HK-2 (cell line): ENCODE results near the gene FGFR2.

ENCODE experiments used
- DNase-seq: peaks from one replicate; pipeline ENCODE4 v3.0.0-alpha.2; 2018; ENCODE audit not compliant: unreplicated experiment

Gene FGFR2

GRCh38 chr10:121494296-121494695 is 103.9 kb downstream of the FGFR2 start:
- DNase-seq = no peak

- no peak for DNase-seq
Measured at GRCh38 chr10:121493521-121493920, 104.7 kb downstream of the FGFR2 start.

GRCh38 chr10:121490871-121491519 is 107.2 kb downstream of the FGFR2 start:
- DNase-seq = no peak

- no peak for DNase-seq
Measured at GRCh38 chr10:121485436-121486139, 112.7 kb downstream of the FGFR2 start.

- DNase-seq = no peak
Measured at GRCh38 chr10:121484816-121485215, 113.4 kb downstream of the FGFR2 start.

- no peak for DNase-seq
Measured at GRCh38 chr10:121484401-121484800, 113.8 kb downstream of the FGFR2 start.

GRCh38 chr10:121481180-121481579 is 117.1 kb downstream of the FGFR2 start:
- DNase-seq = no peak

GRCh38 chr10:121478556-121478955 is 119.7 kb downstream of the FGFR2 start:
- DNase-seq = no peak

GRCh38 chr10:121469797-121470606 is 128.2 kb downstream of the FGFR2 start:
- no peak for DNase-seq

GRCh38 chr10:121468726-121469125 is 129.5 kb downstream of the FGFR2 start:
- DNase-seq = no peak

GRCh38 chr10:121466424-121466823 is 131.8 kb downstream of the FGFR2 start:
- no peak for DNase-seq

GRCh38 chr10:121465215-121465614 is 133.0 kb downstream of the FGFR2 start:
- DNase-seq = no peak

- DNase-seq = no peak
Measured at GRCh38 chr10:121464517-121464916, 133.7 kb downstream of the FGFR2 start.

- DNase-seq = no peak
Measured at GRCh38 chr10:121462955-121463354, 135.3 kb downstream of the FGFR2 start.

- no peak for DNase-seq
Measured at GRCh38 chr10:121462281-121462680, 136.0 kb downstream of the FGFR2 start.

GRCh38 chr10:121461307-121461706 is 136.9 kb downstream of the FGFR2 start:
- no peak for DNase-seq

- DNase-seq = no peak
Measured at GRCh38 chr10:121460733-121461132, 137.5 kb downstream of the FGFR2 start.

- no peak for DNase-seq
Measured at GRCh38 chr10:121459622-121460453, 138.4 kb downstream of the FGFR2 start.

- DNase-seq = no peak
Measured at GRCh38 chr10:121459279-121459621, 139.0 kb downstream of the FGFR2 start.

- no peak for DNase-seq
Measured at GRCh38 chr10:121457729-121458128, 140.5 kb downstream of the FGFR2 start.

GRCh38 chr10:121455377-121455776 is 142.9 kb downstream of the FGFR2 start:
- DNase-seq = no peak

GRCh38 chr10:121454781-121455180 is 143.5 kb downstream of the FGFR2 start:
- no peak for DNase-seq
